ENCODE measurements around the gene KRTAP10-10. TPM values are rescaled to one million over a fixed set of nuclear protein-coding genes. Genes with fewer than 3 reads are reported as not detected.

The KRTAP10-10 gene
- polyA plus RNA-seq, 1 donor (not counting 4 experiments of a cell fraction or from before 2014, with no cell fraction given), result not detected

GRCh38 chr21:44628707-44629391, 8.3 kb upstream of the KRTAP10-10 start:
- Histone ChIP-seq H3K4me2 (ENCODE audit: control insufficient read depth, extremely low read depth, insufficient read depth, low read depth, low read length) (no peak overlapping the region), H3K9me3 (ENCODE audit: control insufficient read depth, low read depth, low read length) (peaks cover 10% of the 10 kb centered on the region), H3K27ac (ENCODE audit: control insufficient read depth, insufficient read depth, low read length) (no peak overlapping the region), H2AFZ (ENCODE audit: control insufficient read depth, low read length) (no peak overlapping the region), H3K9ac (ENCODE audit: control insufficient read depth, extremely low read depth, insufficient read depth, low read length) (no peak overlapping the region), H3K36me3 (ENCODE audit: control insufficient read depth in 2 of 2, extremely low read depth in 1 of 2, insufficient read depth in 2 of 2, low read length in 2 of 2) (no peaks in the 10 kb centered on the region), H3K79me2 (ENCODE audit: control insufficient read depth, insufficient read depth, low read length) (no peaks in the 10 kb centered on the region), H3K27me3 (ENCODE audit: control insufficient read depth, extremely low read depth, insufficient read depth, low read length) (no peaks in the 10 kb centered on the region), H3K4me1 (ENCODE audit: control insufficient read depth, extremely low read depth, insufficient read depth, low read length) (no peaks in the 10 kb centered on the region), H3K4me3 (ENCODE audit: control insufficient read depth in 2 of 3, extremely low read depth in 1 of 3, insufficient read depth in 2 of 3, low read depth in 1 of 3, low read length in 3 of 3) (no peak overlapping the region), H3K9me1 (ENCODE audit: control insufficient read depth, extremely low read depth, insufficient read depth, low read length) (no peaks in the 10 kb centered on the region), H4K20me1 (ENCODE audit: control insufficient read depth, extremely low read depth, insufficient read depth, low read length) (no peaks in the 10 kb centered on the region)
- dilution Hi-C loops (cut with MboI; ENCODE audit: extremely low pct_ligation_motif_present, low sequenced_read_pairs), result no loop called here
- FAIRE-seq (no peak), DNase-seq (ENCODE audit: low read depth, low spot score) (no peak)
- TF ChIP-seq CTCF (optimal IDR thresholded peaks at IDR 0.05 in 1 of 3, IDR thresholded peaks at IDR 0.05 in 1 of 3, conservative IDR thresholded peaks at IDR 0.05 in 1 of 3; ENCODE audit: extremely low read depth in 1 of 3, insufficient read depth in 2 of 3, low read length in 3 of 3), result no peak
- TF ChIP-seq EZH2 (IDR thresholded peaks at IDR 0.05; ENCODE audit: low read length), result no peak

- Histone ChIP-seq H3K4me3 (ENCODE audit: control insufficient read depth in 2 of 3, extremely low read depth in 1 of 3, insufficient read depth in 2 of 3, low read depth in 1 of 3, low read length in 3 of 3) (no peak overlapping the region), H3K4me2 (ENCODE audit: control insufficient read depth, extremely low read depth, insufficient read depth, low read depth, low read length) (no peak overlapping the region), H3K4me1 (ENCODE audit: control insufficient read depth, extremely low read depth, insufficient read depth, low read length) (no peaks in the 10 kb centered on the region), H3K27ac (ENCODE audit: control insufficient read depth, insufficient read depth, low read length) (no peak overlapping the region), H3K36me3 (ENCODE audit: control insufficient read depth in 2 of 2, extremely low read depth in 1 of 2, insufficient read depth in 2 of 2, low read length in 2 of 2) (no peaks in the 10 kb centered on the region), H3K9me1 (ENCODE audit: control insufficient read depth, extremely low read depth, insufficient read depth, low read length) (no peaks in the 10 kb centered on the region), H3K9ac (ENCODE audit: control insufficient read depth, extremely low read depth, insufficient read depth, low read length) (no peak overlapping the region), H4K20me1 (ENCODE audit: control insufficient read depth, extremely low read depth, insufficient read depth, low read length) (no peaks in the 10 kb centered on the region), H3K79me2 (ENCODE audit: control insufficient read depth, insufficient read depth, low read length) (no peaks in the 10 kb centered on the region), H3K27me3 (ENCODE audit: control insufficient read depth, extremely low read depth, insufficient read depth, low read length) (no peaks in the 10 kb centered on the region), H2AFZ (ENCODE audit: control insufficient read depth, low read length) (no peak overlapping the region), H3K9me3 (ENCODE audit: control insufficient read depth, low read depth, low read length) (peaks cover 8% of the 10 kb centered on the region)
- FAIRE-seq, result no peak
- dilution Hi-C loops (cut with MboI; ENCODE audit: extremely low pct_ligation_motif_present, low sequenced_read_pairs), result no loop called here
- no peak for TF ChIP-seq EZH2 (IDR thresholded peaks at IDR 0.05; ENCODE audit: low read length)
- TF ChIP-seq CTCF (optimal IDR thresholded peaks at IDR 0.05 in 1 of 3, IDR thresholded peaks at IDR 0.05 in 1 of 3, conservative IDR thresholded peaks at IDR 0.05 in 1 of 3; ENCODE audit: extremely low read depth in 1 of 3, insufficient read depth in 2 of 3, low read length in 3 of 3), result no peak
- no peak for DNase-seq (ENCODE audit: low read depth, low spot score)
These were observed 6.7 kb upstream of the KRTAP10-10 start for GRCh38 chr21:44630440-44630839.

All from keratinocyte (primary cell).